ENCODE data around the gene PTPRG. TPM values are rescaled to one million over a fixed set of nuclear protein-coding genes. Genes with fewer than 3 reads are reported as not detected.

PTPRG gene
- total and polyA plus RNA-seq, 2 donors (not counting 3 experiments of a cell fraction or from before 2014, with no cell fraction given), result 8.9 to 39.1 TPM

DNA sequence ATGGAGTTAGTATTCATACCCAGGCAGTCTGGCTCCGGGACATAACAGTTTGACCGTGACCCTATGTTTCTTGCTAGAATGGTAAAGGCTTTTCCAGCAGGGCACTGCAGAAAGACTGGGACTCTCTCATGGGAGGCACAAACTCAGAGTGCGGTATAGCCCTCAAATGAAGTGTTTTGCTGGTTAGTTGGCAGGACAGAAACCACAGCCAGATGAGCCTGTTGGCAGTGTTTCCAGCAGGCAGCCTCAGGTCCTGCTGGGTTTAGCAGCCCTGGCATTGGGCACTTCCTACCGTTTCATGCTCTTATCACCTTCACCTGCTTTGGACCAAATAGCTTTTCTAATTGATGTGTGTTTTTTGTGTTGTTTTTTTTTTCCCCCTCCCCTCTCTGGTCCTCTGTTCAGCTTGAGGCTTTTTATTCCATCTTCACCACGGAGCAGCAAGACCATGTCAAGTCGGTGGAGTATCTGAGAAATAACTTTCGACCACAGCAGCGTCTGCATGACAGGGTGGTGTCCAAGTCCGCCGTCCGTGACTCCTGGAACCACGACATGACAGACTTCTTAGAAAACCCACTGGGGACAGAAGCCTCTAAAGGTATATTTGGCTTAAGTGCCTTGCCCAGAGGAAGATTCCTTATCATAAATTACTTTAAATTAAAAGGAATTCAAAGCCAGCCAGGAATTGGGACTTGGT lies 606.3 kb downstream of the PTPRG start:
- no peaks in the 10 kb centered on the region for H3K9me1 ChIP-seq (replicated peaks; ENCODE audit: control insufficient read depth, extremely low read depth, insufficient read depth, low read length)
- H3K9ac ChIP-seq (replicated peaks; ENCODE audit: extremely low read depth, insufficient read depth, low read length), result no peak overlapping the region
- H4K20me1 ChIP-seq (replicated peaks; ENCODE audit: control insufficient read depth, extremely low read depth, insufficient read depth, low read length), result no peaks in the 10 kb centered on the region
- no peak overlapping the region for H3K4me3 ChIP-seq (replicated peaks in 1 of 3; ENCODE audit: insufficient read depth in 1 of 3, low read depth in 1 of 3, low read length in 3 of 3)
- no peaks in the 10 kb centered on the region for H3K79me2 ChIP-seq (ENCODE audit: control insufficient read depth, insufficient read depth, low read length)
- POLR2A ChIA-PET, result no interaction called here
- no peaks in the 10 kb centered on the region for H3K9me3 ChIP-seq (replicated peaks; ENCODE audit: control insufficient read depth, insufficient read depth, low read length)
- no peak for DNase-seq (ENCODE audit: low read depth, low spot score)
- no peak overlapping the region for H3K27ac ChIP-seq (ENCODE audit: insufficient read depth, low read depth, low read length)
- no peaks in the 10 kb centered on the region for H3K36me3 ChIP-seq (ENCODE audit: control insufficient read depth in 2 of 2, extremely low read depth in 1 of 2, insufficient read depth in 2 of 2, low read length in 2 of 2)
- no peak overlapping the region for H3K4me2 ChIP-seq (ENCODE audit: insufficient read depth, low read length)
- intact Hi-C loops (cut with micrococcal nuclease), result no loop called here
- no peak for FAIRE-seq
- TF ChIP-seq, protein P1, sequence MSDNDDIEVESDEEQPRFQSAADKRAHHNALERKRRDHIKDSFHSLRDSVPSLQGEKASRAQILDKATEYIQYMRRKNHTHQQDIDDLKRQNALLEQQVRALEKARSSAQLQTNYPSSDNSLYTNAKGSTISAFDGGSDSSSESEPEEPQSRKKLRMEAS (IDR thresholded peaks at IDR 0.05; ENCODE audit: insufficient read depth, insufficient read length), result no peak
- TF ChIP-seq POLR2AphosphoS5 (IDR thresholded peaks at IDR 0.05; ENCODE audit: insufficient read depth, low read depth, low read length) (no peak), POLR2A (IDR thresholded peaks at IDR 0.05; ENCODE audit: low read depth, low read length) (no peak), GATA2 (IDR thresholded peaks at IDR 0.05; ENCODE audit: insufficient read depth, insufficient read length, low read depth, low read length) (no peak), CTCF (IDR thresholded peaks at IDR 0.05; ENCODE audit: extremely low read depth in 1 of 2, insufficient read depth in 1 of 2, low read depth in 1 of 2, low read length in 2 of 2) (no peak), JUN (IDR thresholded peaks at IDR 0.05; ENCODE audit: borderline replicate concordance, insufficient read depth, insufficient read length, low read depth) (no peak), EZH2 (IDR thresholded peaks at IDR 0.05; ENCODE audit: borderline replicate concordance, low read depth, low read length, severe bottlenecking) (no peak), FOS (IDR thresholded peaks at IDR 0.05; ENCODE audit: borderline replicate concordance, insufficient read depth, low read length) (no peak), MYC (IDR thresholded peaks at IDR 0.05; ENCODE audit: low read depth, low read length) (no peak)
- H3K4me1 ChIP-seq (ENCODE audit: control insufficient read depth, extremely low read depth, insufficient read depth, low read length), result peaks cover 21% of the 10 kb centered on the region
- BruUV-seq (replicated peaks), result no TSS peak
- H2AFZ ChIP-seq (ENCODE audit: low read depth, low read length), result no peak overlapping the region
- CTCF ChIA-PET, result interaction anchor here (1.0 to 2.7 kb wide), 2 partner anchors 13 to 309 kb away, joined by 3 to 5 read pairs; no protein-coding TSS in a partner anchor
- dilution Hi-C loops (cut with MboI; ENCODE audit: extremely low pct_ligation_motif_present, low sequenced_read_pairs), result no loop called here
- H3K27me3 ChIP-seq (ENCODE audit: control insufficient read depth in 2 of 2, insufficient read depth in 2 of 2, low read length in 2 of 2), result no peaks in the 10 kb centered on the region
